Measurements from ENCODE around the gene PRICKLE4. TPM values are rescaled to one million over a fixed set of nuclear protein-coding genes. Genes with fewer than 3 reads are reported as not detected.
"Not testable (repeated sequence)": the region's sequence is repeated elsewhere in the genome, so short reads cannot be mapped to it uniquely, and the experiment has no call there.

The PRICKLE4 gene
- polyA plus RNA-seq, 1 experiment = not detected

DNA sequence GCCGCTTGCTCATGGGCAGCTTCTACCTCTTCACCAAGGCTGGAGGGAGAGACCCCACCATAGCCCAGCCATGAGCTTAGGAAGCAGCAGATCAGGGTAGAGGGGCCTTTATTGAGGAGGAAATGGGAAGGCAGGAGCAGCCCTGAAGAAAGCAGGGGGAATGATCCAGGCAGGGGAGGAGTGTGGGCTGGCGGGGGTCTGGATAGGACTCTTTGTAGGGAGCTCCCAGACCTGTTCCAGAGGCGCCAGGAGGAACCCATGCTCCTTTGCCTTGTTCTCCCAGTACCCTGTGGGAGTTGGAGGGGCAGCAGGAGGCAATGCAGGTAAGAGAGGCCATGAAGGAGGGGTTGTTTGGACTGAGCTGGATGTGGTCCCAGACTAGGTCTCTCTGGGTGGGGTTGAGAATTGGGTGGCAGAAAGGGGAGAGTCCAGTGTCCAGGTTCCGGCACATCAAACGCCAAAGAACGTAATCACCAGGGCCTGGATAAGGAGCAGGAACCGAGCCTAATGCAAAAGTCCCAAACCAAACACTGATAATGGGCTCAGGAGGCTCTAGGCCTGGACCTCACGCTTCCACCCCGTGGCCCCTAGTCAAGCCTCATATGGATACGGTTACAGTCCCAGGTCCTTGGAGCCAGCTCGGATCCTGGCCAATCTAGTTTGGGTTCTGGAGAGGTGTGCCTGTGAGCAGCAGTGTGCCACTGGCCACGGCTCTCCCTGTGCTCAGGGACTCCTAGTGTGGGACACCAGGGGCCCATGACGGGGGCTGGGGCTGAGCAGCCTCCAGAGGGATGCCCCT lies 21.3 kb upstream of the PRICKLE4 start:
- H3K27me3 ChIP-seq (ENCODE audit: control insufficient read depth, insufficient read depth, low read length) = peaks cover 20% of the 10 kb centered on the region
- H3K4me3 ChIP-seq (ENCODE audit: low read depth, low read length) = no peak overlapping the region
- POLR2A ChIA-PET = no interaction called here
- TF ChIP-seq, protein P1, sequence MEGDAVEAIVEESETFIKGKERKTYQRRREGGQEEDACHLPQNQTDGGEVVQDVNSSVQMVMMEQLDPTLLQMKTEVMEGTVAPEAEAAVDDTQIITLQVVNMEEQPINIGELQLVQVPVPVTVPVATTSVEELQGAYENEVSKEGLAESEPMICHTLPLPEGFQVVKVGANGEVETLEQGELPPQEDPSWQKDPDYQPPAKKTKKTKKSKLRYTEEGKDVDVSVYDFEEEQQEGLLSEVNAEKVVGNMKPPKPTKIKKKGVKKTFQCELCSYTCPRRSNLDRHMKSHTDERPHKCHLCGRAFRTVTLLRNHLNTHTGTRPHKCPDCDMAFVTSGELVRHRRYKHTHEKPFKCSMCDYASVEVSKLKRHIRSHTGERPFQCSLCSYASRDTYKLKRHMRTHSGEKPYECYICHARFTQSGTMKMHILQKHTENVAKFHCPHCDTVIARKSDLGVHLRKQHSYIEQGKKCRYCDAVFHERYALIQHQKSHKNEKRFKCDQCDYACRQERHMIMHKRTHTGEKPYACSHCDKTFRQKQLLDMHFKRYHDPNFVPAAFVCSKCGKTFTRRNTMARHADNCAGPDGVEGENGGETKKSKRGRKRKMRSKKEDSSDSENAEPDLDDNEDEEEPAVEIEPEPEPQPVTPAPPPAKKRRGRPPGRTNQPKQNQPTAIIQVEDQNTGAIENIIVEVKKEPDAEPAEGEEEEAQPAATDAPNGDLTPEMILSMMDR (IDR thresholded peaks at IDR 0.05; ENCODE audit: low read depth, low read length) = no peak
- DNase-seq (ENCODE audit: low read depth, low spot score) = no peak
- H3K27ac ChIP-seq (ENCODE audit: low read depth, low read length) = no peak overlapping the region
- CTCF ChIA-PET = interaction anchor here (0.9 kb wide), 1 partner anchor 53 kb away, joined by 3 read pairs; no protein-coding TSS in a partner anchor
- H3K9me3 ChIP-seq (ENCODE audit: control insufficient read depth, insufficient read depth, low read length) = no peaks in the 10 kb centered on the region

DNA sequence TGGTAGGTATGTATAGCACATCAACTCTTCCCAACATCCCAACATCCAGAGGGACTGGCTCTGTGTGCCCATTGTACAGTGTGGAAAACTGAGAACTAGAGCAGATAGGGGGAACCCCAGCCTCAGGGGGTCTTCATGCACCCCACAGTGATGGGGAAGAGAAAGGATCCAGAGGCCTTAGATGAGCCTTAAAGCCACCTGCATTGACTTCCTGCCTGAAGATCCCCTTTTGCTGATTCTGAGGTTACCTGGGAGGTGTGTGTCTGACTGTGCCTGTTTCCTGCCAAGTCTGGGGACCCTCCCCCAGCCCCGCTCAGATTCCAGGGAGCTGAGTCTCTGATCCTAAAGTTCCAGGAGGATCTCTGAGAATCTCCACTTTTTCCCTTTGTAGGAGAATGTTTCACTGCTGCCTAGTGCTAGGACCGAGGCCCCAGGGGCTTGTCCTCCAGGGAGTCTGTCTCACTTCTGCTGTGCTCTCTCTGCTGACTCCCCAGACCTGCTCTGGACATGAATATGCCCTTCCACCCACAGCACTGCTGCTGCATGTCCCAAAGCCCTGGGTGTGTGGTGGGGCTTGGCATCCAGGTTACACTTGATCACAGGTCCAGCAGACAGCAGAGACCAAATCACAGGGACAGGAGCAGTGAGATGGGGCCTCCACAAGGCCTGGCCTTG lies 20.5 kb upstream of the PRICKLE4 start:
- CTCF ChIA-PET = interaction anchor here (0.9 kb wide), 1 partner anchor 54 kb away, joined by 3 read pairs; no protein-coding TSS in a partner anchor

DNA sequence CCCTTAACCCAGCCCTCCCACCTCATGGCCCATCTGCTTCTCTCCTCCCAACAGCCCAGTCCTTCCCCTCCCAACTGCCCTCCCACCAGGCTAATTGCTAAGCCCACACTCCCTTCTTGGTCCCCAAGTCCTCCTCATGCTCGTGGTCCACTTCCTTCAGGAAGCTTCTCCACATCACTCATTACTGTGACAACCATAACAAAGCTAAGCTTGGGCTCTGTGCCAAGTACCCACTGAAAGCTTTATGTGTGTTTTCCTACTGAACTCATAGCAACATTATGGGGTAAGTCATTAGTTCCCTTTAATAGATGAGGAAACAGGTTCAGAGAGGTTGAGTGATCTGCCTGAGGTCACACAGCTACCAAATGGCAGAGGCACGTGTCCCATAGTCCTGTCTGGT lies 17.1 kb upstream of the PRICKLE4 start:
- ChIA-PET POLR2A (no interaction called here), CTCF (interaction anchor here (0.7 to 2.8 kb wide), 3 partner anchors 13 to 281 kb away, joined by 3 to 10 read pairs (median 5); no protein-coding TSS in a partner anchor)

More for the DNA sequence above, 20.5 kb upstream of the PRICKLE4 start:
- Histone ChIP-seq H3K27ac (ENCODE audit: low read depth, low read length) (no peak overlapping the region), H3K27me3 (ENCODE audit: control insufficient read depth, insufficient read depth, low read length) (peaks cover 20% of the 10 kb centered on the region), H3K4me3 (ENCODE audit: low read depth, low read length) (no peak overlapping the region), H3K9me3 (ENCODE audit: control insufficient read depth, insufficient read depth, low read length) (no peaks in the 10 kb centered on the region)
- DNase-seq (ENCODE audit: low read depth, low spot score) = no peak
- TF ChIP-seq, protein P1 (IDR thresholded peaks at IDR 0.05; ENCODE audit: low read depth, low read length) = no peak
- POLR2A ChIA-PET = no interaction called here

DNA sequence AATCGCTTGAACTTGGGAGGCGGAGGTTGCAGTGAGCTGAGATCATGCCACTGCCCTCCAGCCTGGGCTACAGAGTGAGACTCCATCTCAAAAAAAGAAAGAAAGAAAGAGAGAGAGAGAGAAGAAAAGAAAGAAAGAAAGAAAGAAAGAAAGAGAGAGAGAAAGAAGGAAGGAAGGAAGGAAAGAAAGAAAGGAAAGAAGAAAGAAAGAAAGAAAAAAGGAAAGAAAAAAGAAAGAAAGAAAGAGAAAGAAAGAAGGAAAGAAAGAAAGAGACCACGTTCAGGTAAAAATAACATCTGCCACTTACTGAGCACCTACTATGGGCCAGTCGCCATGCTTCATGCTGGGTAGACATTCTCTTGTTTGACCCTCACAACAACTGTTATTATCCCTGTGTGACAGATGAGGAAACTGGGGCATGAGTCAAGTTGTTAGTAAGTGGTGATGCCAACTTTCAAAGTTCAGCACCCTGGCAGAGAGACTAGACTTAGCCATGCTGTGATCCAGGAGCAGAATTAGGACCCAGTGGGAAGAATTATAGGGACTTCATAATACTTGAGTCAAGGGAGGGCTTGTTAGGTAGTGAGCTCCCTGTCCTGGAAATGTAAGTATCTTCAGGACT lies 14.4 kb upstream of the PRICKLE4 start:
- DNase-seq (ENCODE audit: low read depth, low spot score); H3K9me3 ChIP-seq (ENCODE audit: control insufficient read depth, insufficient read depth, low read length); H3K27ac ChIP-seq (ENCODE audit: low read depth, low read length); H3K4me3 ChIP-seq (ENCODE audit: low read depth, low read length); POLR2A ChIA-PET; H3K27me3 ChIP-seq (ENCODE audit: control insufficient read depth, insufficient read depth, low read length): not testable (repeated sequence)
- CTCF ChIA-PET = interaction anchor here (1.2 kb wide), 1 partner anchor 9 kb away, joined by 3 read pairs; no protein-coding TSS in a partner anchor

More for the DNA sequence above, 17.1 kb upstream of the PRICKLE4 start:
- no peak overlapping the region for H3K27ac ChIP-seq (ENCODE audit: low read depth, low read length)
- no peaks in the 10 kb centered on the region for H3K9me3 ChIP-seq (ENCODE audit: control insufficient read depth, insufficient read depth, low read length)
- no peak for DNase-seq (ENCODE audit: low read depth, low spot score)
- no peak overlapping the region for H3K4me3 ChIP-seq (ENCODE audit: low read depth, low read length)
- TF ChIP-seq, protein P1 (IDR thresholded peaks at IDR 0.05; ENCODE audit: low read depth, low read length) = no peak
- peaks cover 9% of the 10 kb centered on the region for H3K27me3 ChIP-seq (ENCODE audit: control insufficient read depth, insufficient read depth, low read length)

DNA sequence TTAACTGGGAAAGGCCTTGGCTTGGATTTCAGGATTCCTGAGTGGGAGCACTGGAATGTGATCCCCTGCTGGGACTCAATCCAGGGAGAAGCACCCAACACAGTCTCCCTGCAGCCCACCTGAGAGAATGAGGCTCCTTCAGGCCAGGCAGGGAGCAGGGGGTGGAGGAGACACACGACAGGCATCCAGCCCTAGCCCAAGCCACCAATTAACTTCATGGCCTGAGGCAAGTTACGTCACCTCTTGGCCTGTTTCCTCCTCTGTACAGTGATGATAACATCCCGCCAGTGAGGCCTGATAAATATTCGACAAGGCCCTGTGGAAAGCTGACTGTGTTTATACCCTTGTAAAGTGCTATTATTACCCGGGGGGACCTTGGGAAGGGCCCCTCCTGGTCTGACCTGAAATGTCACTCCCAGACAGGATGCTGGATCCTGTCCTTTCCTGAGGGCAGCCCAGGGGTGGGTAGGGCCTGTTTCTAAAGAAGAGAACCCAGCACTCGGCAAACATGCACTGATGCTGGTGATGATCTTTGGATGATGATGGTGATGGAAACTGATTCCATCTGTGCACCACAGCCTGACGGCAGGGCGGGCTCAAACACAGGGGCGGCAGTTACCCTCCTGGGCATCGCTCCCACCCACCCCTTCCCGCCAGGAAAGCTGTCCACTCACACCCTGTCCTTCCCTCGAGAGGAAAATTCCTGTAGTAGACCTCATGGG lies 13.3 kb upstream of the PRICKLE4 start:
- H3K4me3 ChIP-seq (ENCODE audit: low read depth, low read length) = no peak overlapping the region
- no peaks in the 10 kb centered on the region; the same call in 1 of the 2 replicates for H3K9me3 ChIP-seq (ENCODE audit: control insufficient read depth, insufficient read depth, low read length)
- H3K27ac ChIP-seq (ENCODE audit: low read depth, low read length) = peak overlapping the region; percentile 75
- POLR2A ChIA-PET = no interaction called here
- DNase-seq (ENCODE audit: low read depth, low spot score) = peak; percentile 55
- CTCF ChIA-PET = interaction anchor here (1.2 to 2.3 kb wide), 3 partner anchors 8 to 20 kb away, joined by 3 to 15 read pairs (median 6); partner anchors contain the start of gene TOMM6
- TF ChIP-seq, protein P1 (IDR thresholded peaks at IDR 0.05; ENCODE audit: low read depth, low read length) = no peak
- H3K27me3 ChIP-seq (ENCODE audit: control insufficient read depth, insufficient read depth, low read length) = peaks cover 4% of the 10 kb centered on the region
